Prostate gland (tissue), 2 donors: ENCODE data around the gene ZNF106.

Experiments used
- CTCF ChIP-seq, 4 experiments: fragments of 200-600 bp in 2 of 4; fragments of 450-650 bp in 2 of 4; sonication (generic) in 2 of 4; IDR thresholded peaks; 1 replicate in 3 of 4; 2 replicates in 1 of 4; pipeline ENCODE4 v1.5.1; 2016 to 2019; ENCODE audit warnings: antibody characterized with exemption in 4 of 4, mild to moderate bottlenecking in 2 of 4, moderate library complexity in 2 of 4
- POLR2A ChIP-seq: fragments of 450-650 bp; IDR thresholded peaks from one replicate; pipeline ENCODE4 v1.6.1; 2016; ENCODE audit warnings: antibody characterized with exemption, mild to moderate bottlenecking
- POLR2AphosphoS5 ChIP-seq: sonication (generic); formaldehyde crosslinking; IDR thresholded peaks from one replicate; pipeline ENCODE4 v1.6.1; 2017; ENCODE audit warnings: antibody characterized with exemption

- TF ChIP-seq CTCF (IDR thresholded peaks at IDR 0.05) = no peak
- TF ChIP-seq POLR2A = no peak
- no peak for TF ChIP-seq POLR2AphosphoS5
Measured at GRCh38 chr15:42510258-42511006, 19.5 kb upstream of the ZNF106 start.
